HG02885 (cell line): Measurements from ENCODE around the gene BRPF1.

ENCODE experiments used
- ATAC-seq: cut with Tn5 transposase; IDR thresholded peaks from one replicate; pipeline ENCODE4 v1.9.1; 2021; ENCODE audit warnings: mild to moderate bottlenecking; ENCODE audit not compliant: unreplicated experiment, poor library complexity

Gene BRPF1

DNA sequence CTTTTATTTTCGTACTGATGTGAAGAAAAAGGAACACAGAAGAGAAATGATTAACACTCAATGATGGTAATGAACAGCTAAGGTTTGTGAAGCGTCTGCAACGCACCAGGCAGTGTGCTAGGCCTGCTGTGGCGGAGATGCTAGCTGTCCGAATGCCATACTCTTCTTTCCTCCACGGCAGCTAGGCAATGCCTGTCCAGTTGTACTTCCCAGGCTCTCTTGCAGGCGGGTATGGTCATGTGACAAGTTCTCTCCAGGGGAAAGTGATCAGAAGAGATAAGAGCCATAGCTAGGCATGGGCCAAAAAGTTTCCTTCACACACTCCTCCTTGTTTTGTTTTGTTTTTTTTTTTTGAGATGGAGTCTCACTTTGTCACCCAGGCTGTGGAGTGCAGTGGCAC, 54.1 kb downstream of the BRPF1 start:
- no peak for ATAC-seq

DNA sequence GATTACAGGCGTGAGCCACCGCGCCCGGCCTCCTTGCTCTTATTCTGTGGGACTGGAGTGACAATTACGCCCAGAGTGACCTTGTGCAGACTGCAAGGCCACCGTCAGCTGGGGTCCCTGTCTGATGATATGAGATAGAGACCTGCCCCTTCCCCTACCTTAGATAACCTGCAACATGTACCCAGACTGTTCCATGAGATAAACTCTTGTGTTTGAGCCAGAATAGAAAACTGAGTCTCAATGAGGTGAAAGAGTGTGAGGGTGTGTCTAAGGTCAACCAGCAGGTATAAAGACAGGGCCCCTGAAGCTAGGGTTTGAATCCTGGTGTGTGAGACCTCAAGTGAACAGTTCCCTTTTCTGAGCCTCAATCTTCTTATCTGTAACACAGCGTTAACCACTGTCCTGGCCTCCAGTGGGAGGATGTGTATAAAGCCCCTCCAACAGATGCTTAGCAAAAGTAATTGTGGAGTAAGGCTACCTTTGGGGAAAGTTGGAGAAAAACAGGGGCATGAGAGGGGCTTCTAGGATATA, 54.7 kb downstream of the BRPF1 start:
- ATAC-seq = no peak

DNA sequence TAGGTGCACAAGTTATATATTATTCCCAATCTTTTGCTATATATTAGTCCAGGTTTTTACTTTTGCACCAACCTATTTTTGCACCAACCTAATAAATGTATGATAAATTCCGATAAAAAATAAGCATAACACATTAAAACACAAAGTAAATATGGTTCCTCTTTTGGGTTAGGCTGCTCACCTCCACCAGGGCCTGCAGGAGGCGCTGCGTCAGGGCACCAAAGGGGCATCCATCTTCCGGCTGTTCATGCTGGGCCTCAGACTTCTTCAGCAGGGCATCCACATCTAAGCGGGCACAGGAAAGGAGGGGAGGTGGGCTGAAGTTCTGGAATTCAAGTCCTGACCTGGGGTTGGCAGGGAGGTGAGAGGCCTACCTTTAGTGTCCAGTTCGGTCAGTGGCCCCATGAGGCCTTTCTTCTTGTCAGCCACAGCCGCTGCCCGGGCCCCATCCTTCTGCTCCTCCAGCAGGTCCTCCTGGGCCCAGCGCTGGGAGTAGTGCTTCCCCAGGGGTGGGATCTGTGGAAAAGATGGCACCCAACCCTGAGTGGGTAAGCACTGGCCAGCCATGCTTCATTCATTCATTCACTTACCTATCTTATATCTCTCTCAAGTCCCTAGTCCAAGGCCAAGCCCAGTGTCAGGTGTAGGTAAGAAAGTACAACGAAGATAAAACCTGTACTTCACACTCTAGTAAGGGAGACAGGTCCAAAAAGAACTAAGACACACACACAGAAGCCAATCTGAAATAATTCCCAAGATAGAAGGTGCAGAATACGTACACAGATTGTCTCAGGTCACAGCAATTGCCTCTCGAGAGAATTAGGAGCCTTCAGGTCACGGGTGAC, 55.5 kb downstream of the BRPF1 start:
- ATAC-seq = no peak

DNA sequence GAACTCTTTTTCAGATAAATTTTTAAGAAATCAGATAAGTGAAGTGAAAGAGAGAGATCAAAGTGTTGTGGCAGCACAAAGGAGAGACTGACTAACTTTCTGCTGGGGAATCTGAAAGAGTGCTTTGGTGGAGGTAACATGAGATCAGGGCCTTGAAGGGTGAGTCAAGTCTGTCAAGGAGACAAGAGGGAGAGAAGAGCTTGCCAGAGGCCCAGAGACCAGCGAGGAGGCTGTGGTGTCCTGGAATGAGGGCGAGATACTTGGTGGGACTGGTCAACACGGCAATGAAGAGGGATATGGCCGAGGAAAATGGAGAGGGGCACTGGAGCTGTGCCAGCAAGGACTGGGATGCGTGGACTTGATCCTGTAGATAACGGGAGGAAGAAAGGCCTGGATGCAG, 56.2 kb downstream of the BRPF1 start:
- ATAC-seq = no peak

DNA sequence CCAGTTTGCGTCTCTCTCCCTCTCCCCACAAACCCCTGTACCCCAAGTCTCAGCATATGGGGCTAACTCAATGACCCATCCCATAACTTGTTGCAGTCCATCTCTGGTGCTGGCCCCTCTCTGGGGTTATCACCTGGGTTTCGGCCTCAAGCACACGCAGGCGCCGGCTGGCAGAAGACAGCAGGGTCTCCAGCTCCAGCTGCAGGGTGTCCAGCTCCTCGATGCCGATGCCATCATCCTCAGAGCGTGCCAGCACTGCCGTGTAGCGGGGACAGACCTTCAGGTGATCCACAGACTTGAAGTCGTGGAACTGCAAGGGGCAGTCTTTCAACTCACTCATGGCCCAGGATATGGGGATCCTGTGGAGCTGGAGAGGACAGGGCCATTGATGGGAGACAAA, 59.6 kb downstream of the BRPF1 start:
- no peak for ATAC-seq

DNA sequence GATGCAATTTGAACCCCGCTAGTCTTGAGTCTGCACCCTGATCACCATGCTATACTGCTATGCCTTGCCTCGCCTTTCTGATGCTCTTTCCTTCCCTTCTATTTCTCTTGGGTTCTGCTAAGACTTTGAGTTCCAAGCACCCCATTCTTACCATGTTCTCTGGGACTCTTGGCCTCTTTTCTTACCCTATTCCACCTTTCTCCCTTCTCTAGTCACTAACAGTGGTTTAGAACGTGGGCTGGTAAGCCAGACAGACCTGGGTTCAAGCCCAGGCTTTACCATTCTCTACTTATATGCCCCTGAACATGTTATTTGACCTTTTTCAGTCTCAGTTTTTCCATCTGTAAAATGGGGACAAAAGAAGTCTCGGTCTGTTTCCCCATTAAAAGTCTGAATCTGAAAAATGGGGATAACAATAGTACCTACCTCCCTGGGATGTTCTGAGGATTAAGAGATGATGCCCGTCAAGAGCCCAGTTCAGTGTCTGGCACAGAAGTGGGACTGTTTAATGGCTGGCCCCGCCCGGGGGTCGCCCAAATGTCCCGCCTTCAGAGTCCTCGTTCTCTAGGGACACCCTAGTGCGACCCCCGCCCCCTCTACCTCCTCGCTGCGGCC, 60.4 kb downstream of the BRPF1 start:
- ATAC-seq = no peak

DNA sequence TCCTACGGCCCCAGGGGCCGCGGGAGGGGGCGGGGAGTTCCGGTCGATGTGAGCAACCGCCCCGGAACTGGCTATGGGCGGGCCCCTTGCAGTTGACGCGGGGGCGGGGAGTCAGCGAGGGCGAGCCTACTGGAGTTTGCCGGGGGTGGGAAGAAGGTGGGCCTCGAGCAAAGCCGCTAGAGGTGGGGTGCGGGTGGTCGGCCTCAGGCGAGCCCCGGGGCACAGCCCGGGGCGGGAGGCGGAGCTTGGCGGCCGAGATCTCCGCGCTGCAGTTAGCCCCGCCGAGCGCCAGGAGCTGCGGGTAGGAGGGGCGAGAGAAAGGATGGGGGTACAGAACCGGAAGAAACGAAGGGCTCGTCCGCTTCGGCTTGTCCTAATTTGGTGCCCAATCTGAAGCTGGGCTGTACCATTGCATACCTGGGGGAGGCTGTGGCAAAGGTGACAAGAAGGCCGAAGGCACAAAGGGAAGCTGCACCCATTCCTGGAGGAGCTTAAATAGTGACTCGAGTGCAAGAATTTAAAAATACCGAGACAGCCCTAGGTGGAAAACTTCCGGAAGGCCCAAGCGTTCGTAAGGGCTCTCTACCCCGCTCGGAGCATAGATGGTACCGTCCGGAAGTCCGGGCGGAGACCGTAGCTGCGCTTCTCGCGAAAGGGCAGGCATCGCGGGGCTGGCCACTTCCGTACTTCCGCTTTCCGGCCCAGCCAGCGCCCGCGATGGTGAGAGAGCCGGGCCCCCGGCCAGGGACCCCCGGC, 61.0 kb downstream of the BRPF1 start, which contains the start of the genes ARPC4 and TADA3:
Gene ARPC4 (plus strand): TSS at position 678 of the 756 bp plus-strand sequence. CDS start 40 bp downstream, at position 718.
Gene TADA3 (minus strand): TSS at position 69 of the 756 bp plus-strand sequence. CDS start 1,007 bp downstream, outside the sequence.
- peak; percentile 79 for ATAC-seq

DNA sequence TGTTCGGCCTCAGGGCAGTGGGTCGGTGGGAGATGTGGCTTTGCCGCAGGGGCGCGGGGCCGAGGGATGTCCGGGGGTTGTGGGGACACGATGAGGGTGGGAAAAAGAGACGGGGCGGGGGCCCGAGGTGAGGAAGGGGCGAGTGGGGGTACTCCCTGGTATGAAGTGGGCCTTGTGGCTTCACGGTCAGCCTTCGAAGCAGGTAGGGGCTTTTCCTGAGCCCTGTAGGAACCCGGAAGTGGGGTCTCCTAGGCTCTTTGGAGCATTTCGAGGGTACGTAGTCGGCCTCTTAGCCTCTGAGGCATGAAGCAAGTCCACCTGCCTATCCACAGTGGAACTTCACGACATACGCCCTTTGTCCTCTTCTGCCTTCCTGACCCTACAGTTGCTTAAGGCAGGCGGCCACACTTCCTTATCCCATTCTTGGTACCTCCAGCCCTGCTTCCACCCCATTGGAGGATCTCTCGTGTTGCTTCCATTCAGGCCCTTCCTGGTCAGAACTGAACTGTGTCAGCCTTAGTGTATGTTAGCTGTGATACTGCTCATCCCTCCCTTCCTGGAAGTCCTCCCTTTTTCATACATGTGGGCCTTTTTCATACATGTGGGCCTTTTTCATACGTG, 61.7 kb downstream of the BRPF1 start:
- no peak for ATAC-seq

DNA sequence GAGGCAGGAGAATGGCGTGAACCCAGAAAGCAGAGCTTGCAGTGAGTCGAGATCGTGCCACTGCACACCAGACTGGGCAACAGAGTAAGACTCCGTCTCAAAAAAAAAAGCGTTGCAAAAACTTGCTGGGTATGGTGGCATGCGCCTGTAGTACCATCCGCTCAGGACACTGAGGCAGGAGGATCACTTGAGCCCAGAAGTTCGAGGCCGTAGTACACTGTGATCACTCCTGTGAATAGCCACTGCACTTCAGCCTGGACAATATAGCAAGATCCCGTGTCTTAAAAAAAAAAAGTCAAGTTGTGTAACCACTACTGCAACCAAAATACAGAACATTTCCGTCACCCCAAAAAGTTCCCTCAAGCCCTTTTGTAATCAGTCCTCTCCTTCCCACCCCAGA, 62.9 kb downstream of the BRPF1 start:
- ATAC-seq = no peak

DNA sequence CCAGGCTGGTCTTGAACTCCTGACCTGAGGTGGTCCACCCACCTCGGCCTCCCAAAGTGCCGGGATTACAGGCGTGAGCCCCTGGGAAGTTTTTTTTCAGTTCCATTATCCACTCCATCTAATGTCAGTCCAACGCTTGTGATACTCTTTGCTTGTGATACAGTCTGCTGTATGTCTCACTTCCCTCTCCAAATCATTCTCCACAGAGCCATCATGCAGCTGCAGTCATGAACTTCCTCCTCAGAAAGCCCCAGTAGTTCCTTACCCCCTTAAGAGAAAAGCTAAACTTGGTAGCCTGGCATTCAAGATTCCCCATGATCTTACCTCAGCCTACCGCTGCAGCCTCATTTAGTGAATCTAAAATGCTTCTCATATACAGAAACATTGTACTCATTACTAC, 63.7 kb downstream of the BRPF1 start:
- no peak for ATAC-seq

DNA sequence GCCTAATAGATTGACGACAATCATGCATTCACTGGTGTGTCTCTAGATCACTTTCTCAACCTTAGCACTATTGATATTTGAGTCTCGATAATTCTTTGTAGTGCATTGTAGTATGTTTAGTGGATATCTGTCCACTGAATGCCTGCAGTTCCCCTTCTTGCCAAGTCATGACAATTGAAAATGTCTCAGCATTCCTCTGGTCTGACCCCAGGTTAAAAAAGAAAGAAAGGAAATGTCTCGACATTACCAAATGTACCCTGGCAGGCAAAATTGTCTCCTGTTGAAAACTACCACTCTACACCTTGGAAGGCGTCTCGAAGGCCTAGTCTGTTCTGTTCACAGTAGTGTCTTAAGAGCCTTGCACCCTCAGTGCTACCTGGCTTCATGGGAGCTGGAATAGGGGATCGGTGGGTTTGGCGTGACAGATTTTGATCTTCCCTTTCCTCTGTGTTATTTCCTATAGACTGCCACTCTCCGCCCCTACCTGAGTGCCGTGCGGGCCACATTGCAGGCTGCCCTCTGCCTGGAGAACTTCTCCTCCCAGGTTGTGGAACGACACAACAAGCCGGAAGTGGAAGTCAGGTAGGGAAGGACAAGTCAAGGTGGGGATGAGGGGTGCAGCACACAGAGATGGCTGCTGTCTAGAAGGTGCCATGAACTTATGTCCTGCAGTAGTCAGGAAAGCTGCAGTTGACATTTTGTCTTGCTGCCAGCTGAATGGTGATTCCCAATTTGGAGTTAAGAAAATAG, 65.8 kb downstream of the BRPF1 start:
- ATAC-seq = no peak
